ENCODE data around the gene EGF. TPM values are rescaled to one million over a fixed set of nuclear protein-coding genes. Genes with fewer than 3 reads are reported as not detected.
A peak's percentile ranks its signal among the peaks of the same experiment; 100 is the strongest.

EGF gene
- total RNA-seq, 1 experiment from 2014 or later = 0.25 TPM

DNA sequence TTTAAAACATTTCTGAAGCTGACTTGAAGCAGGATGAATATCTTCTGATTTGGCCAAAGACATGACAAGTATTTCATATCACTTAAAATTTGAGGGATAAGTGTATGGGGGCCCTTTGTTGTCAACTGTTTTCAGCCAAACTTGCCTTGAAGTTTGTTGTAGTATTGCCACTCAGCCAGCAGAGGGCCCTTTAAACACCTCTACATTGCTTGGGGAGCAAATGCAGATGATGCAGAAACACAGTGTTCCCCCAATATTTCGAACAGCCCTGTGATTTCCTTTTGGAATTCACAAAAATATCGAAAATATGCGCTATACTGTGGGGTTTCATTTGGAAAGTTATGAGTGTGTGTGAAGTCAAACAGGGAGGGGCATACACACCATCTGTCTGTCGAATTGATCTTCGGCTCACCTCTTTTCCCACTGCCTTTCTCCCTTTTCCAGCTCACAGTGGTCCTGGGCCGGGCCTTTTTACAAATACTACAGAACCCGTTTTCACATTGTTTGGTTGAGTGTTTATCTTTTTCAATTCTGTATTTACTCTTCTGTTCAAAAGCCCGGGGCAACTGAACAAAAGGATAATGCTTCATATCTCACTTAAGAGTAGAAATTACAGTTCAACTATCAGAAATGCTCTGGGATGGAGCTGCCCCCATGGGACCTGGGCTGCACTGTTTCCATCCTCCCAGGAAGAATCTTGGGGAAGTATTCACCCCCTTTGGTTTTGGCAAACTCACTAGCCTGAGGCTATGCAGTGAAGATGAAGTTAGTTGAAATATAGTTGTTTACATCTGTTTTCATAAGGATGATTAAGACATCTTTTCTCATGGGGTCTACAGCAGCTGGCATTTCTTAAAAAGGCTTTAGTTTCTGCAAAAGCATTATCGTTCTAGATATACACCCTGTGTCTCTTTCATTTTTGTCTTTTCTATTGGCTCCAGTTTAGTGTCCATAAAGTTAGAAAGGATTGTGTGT, 137.6 kb downstream of the EGF start:
- H3K36me3 Mint-ChIP-seq (ENCODE audit: insufficient read depth, unreplicated experiment) = no peaks in the 10 kb centered on the region
- ChIA-PET POLR2A (no interaction called here), CTCF (interaction anchor here (0.6 to 1.2 kb wide), 3 partner anchors 42 to 146 kb away, joined by 3 read pairs; no protein-coding TSS in a partner anchor)
- BruUV-seq (replicated peaks) = TSS peak; percentile 35
- H3K4me1 ChIP-seq = no peaks in the 10 kb centered on the region
- H3K27me3 Mint-ChIP-seq (ENCODE audit: insufficient read depth, unreplicated experiment) = no peaks in the 10 kb centered on the region
- H3K4me3 ChIP-seq (ENCODE audit: low read depth, low read length) = no peak overlapping the region
- H3K4me3 Mint-ChIP-seq (ENCODE audit: unreplicated experiment) = no peak overlapping the region
- H3K9me3 ChIP-seq = no peaks in the 10 kb centered on the region
- no peaks in the 10 kb centered on the region for H3K4me1 Mint-ChIP-seq (ENCODE audit: low read depth, unreplicated experiment)
- no peak overlapping the region for H3K27ac Mint-ChIP-seq (ENCODE audit: unreplicated experiment)
- intact Hi-C loops (cut with micrococcal nuclease; ENCODE audit: unreplicated experiment) = loop anchor here (1.0 to 2.0 kb wide), 3 partner anchors 122 to 161 kb away; no protein-coding TSS in a partner anchor
- DNase-seq = peak in 1 of 2 experiments; percentile 39
- H3K9me3 Mint-ChIP-seq (ENCODE audit: unreplicated experiment) = no peaks in the 10 kb centered on the region
- TF ChIP-seq CTCF (IDR thresholded peaks at IDR 0.05; ENCODE audit: insufficient read depth in 1 of 2, low read depth in 1 of 2, low read length in 1 of 2, severe bottlenecking in 1 of 2, unreplicated experiment in 1 of 2) = peak; percentile 70 to 81
- H3K27me3 ChIP-seq (replicated peaks; ENCODE audit: control insufficient read depth, insufficient read depth, low read length) = no peaks in the 10 kb centered on the region
- no peaks in the 10 kb centered on the region; the same call in 1 of the 2 replicates for H3K36me3 ChIP-seq (ENCODE audit: control insufficient read depth, insufficient read depth, low read length)

GRCh38 chr4:110055158-110055768, 142.6 kb downstream of the EGF start:
- Mint-ChIP-seq H3K4me3 (ENCODE audit: unreplicated experiment) (no peak overlapping the region), H3K27ac (ENCODE audit: unreplicated experiment) (no peak overlapping the region), H3K27me3 (ENCODE audit: insufficient read depth, unreplicated experiment) (no peaks in the 10 kb centered on the region), H3K36me3 (ENCODE audit: insufficient read depth, unreplicated experiment) (no peaks in the 10 kb centered on the region), H3K4me1 (ENCODE audit: low read depth, unreplicated experiment) (peaks cover 6% of the 10 kb centered on the region), H3K9me3 (ENCODE audit: unreplicated experiment) (no peaks in the 10 kb centered on the region)
- CTCF ChIA-PET = no interaction called here
- POLR2A ChIA-PET = no interaction called here
- no peak overlapping the region for H3K4me3 ChIP-seq (ENCODE audit: low read depth, low read length)
- TF ChIP-seq CTCF (IDR thresholded peaks at IDR 0.05; ENCODE audit: insufficient read depth in 1 of 2, low read depth in 1 of 2, low read length in 1 of 2, severe bottlenecking in 1 of 2, unreplicated experiment in 1 of 2) = no peak
- H3K9me3 ChIP-seq = no peaks in the 10 kb centered on the region
- no peaks in the 10 kb centered on the region for H3K4me1 ChIP-seq
- no peak for DNase-seq
- no TSS peak for BruUV-seq (replicated peaks)
- no peaks in the 10 kb centered on the region for H3K27me3 ChIP-seq (replicated peaks; ENCODE audit: control insufficient read depth, insufficient read depth, low read length)
- intact Hi-C loops (cut with micrococcal nuclease; ENCODE audit: unreplicated experiment) = no loop called here
- no peaks in the 10 kb centered on the region for H3K36me3 ChIP-seq (ENCODE audit: control insufficient read depth, insufficient read depth, low read length)

DNA sequence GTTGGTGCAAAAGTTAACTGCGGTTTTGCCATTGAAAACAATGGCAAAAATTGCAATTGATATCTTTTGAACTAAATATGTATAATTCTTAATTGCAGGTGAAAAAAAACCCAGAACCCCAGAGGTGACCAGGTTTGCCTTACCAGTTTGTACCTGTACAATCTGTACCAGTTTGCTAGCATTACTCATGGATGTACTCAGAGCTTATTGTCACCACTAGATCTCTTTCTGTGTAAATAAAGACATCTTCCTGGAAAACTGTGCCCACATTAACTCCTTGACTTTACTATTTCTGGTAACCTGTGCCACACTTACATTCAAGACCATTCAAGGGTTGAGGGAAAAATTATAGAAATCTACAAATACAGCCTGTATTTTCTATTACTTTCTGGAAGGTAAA, 146.0 kb downstream of the EGF start:
- no peaks in the 10 kb centered on the region for H3K27me3 ChIP-seq (replicated peaks; ENCODE audit: control insufficient read depth, insufficient read depth, low read length)
- TF ChIP-seq CTCF (IDR thresholded peaks at IDR 0.05; ENCODE audit: insufficient read depth in 1 of 2, low read depth in 1 of 2, low read length in 1 of 2, severe bottlenecking in 1 of 2, unreplicated experiment in 1 of 2) = no peak
- no peak overlapping the region for H3K27ac Mint-ChIP-seq (ENCODE audit: unreplicated experiment)
- H3K4me1 Mint-ChIP-seq (ENCODE audit: low read depth, unreplicated experiment) = peaks cover 7% of the 10 kb centered on the region
- DNase-seq = no peak
- no peaks in the 10 kb centered on the region for H3K36me3 ChIP-seq (ENCODE audit: control insufficient read depth, insufficient read depth, low read length)
- intact Hi-C loops (cut with micrococcal nuclease; ENCODE audit: unreplicated experiment) = no loop called here
- no peaks in the 10 kb centered on the region for H3K9me3 Mint-ChIP-seq (ENCODE audit: unreplicated experiment)
- H3K4me3 Mint-ChIP-seq (ENCODE audit: unreplicated experiment) = no peak overlapping the region
- H3K4me3 ChIP-seq (ENCODE audit: low read depth, low read length) = no peak overlapping the region
- no TSS peak for BruUV-seq (replicated peaks)
- ChIA-PET POLR2A (no interaction called here), CTCF (no interaction called here)
- H3K27me3 Mint-ChIP-seq (ENCODE audit: insufficient read depth, unreplicated experiment) = no peaks in the 10 kb centered on the region
- no peaks in the 10 kb centered on the region for H3K9me3 ChIP-seq
- H3K4me1 ChIP-seq = no peaks in the 10 kb centered on the region
- no peaks in the 10 kb centered on the region for H3K36me3 Mint-ChIP-seq (ENCODE audit: insufficient read depth, unreplicated experiment)
